HG02623 (cell line): Measurements from ENCODE around the gene ETS2.
"Not testable (repeated sequence)": the region's sequence is repeated elsewhere in the genome, so short reads cannot be mapped to it uniquely, and the experiment has no call there.

Experiments used
- ATAC-seq: cut with Tn5 transposase; IDR thresholded peaks from one replicate; pipeline ENCODE4 v1.9.1; 2021; ENCODE audit warnings: moderate library complexity; ENCODE audit not compliant: unreplicated experiment

The ETS2 gene

GRCh38 chr21:38816400-38816977 is 10.8 kb downstream of the ETS2 start:
- ATAC-seq = no peak

GRCh38 chr21:38817371-38818324 is 11.9 kb downstream of the ETS2 start:
- ATAC-seq = no peak

- ATAC-seq = no peak
Observed at GRCh38 chr21:38818325-38818723, 12.6 kb downstream of the ETS2 start.

GRCh38 chr21:38819051-38819718 is 13.5 kb downstream of the ETS2 start:
- no peak for ATAC-seq

GRCh38 chr21:38819719-38820159 is 14.0 kb downstream of the ETS2 start:
- ATAC-seq = no peak

GRCh38 chr21:38820471-38821239 is 14.9 kb downstream of the ETS2 start:
- no peak for ATAC-seq

GRCh38 chr21:38821248-38821647 is 15.5 kb downstream of the ETS2 start:
- no peak for ATAC-seq

GRCh38 chr21:38821959-38822682 is 16.4 kb downstream of the ETS2 start:
- ATAC-seq = no peak

- ATAC-seq = no peak
Observed at GRCh38 chr21:38822778-38823238, 17.1 kb downstream of the ETS2 start.

- ATAC-seq = no peak
Observed at GRCh38 chr21:38823737-38824123, 18.0 kb downstream of the ETS2 start.

- no peak for ATAC-seq
Observed at GRCh38 chr21:38824124-38824822, 18.5 kb downstream of the ETS2 start.

GRCh38 chr21:38825269-38825668 is 19.5 kb downstream of the ETS2 start:
- ATAC-seq = no peak

- no peak for ATAC-seq
Observed at GRCh38 chr21:38825921-38826320, 20.2 kb downstream of the ETS2 start.

GRCh38 chr21:38828111-38828510 is 22.4 kb downstream of the ETS2 start:
- ATAC-seq = not testable (repeated sequence)

- peak; percentile 83 for ATAC-seq
Observed at GRCh38 chr21:38830671-38831525, 25.2 kb downstream of the ETS2 start.

GRCh38 chr21:38831526-38832467 is 26.1 kb downstream of the ETS2 start:
- peak; percentile 72 for ATAC-seq

- ATAC-seq = no peak
Observed at GRCh38 chr21:38832664-38833063, 26.9 kb downstream of the ETS2 start.

GRCh38 chr21:38833117-38833516 is 27.4 kb downstream of the ETS2 start:
- ATAC-seq = no peak
